Globus pallidus (tissue), 1 donor: ENCODE data around the gene WEE2.
A peak's percentile ranks its signal among the peaks of the same experiment; 100 is the strongest.

Source experiments
- DNase-seq: peaks from one replicate; pipeline ENCODE4 v3.0.0-alpha.2; 2015; ENCODE audit warnings: low spot score

WEE2 gene

GRCh38 chr7:141691540-141691939 is 16.6 kb upstream of the WEE2 start:
- no peak for DNase-seq

- no peak for DNase-seq
These were observed 16.2 kb upstream of the WEE2 start for GRCh38 chr7:141691961-141692360.

GRCh38 chr7:141693082-141693481 is 15.1 kb upstream of the WEE2 start:
- no peak for DNase-seq

GRCh38 chr7:141695803-141696289 is 12.3 kb upstream of the WEE2 start:
- no peak for DNase-seq

- no peak for DNase-seq
These were observed 11.8 kb upstream of the WEE2 start for GRCh38 chr7:141696348-141696747.

GRCh38 chr7:141697211-141697871 is 10.8 kb upstream of the WEE2 start:
- DNase-seq = peak; percentile 84

GRCh38 chr7:141698247-141699015 is 9.7 kb upstream of the WEE2 start:
- no peak for DNase-seq

- no peak for DNase-seq
These were observed 8.3 kb upstream of the WEE2 start for GRCh38 chr7:141699860-141700259.

- peak; percentile 64 for DNase-seq
These were observed 7.8 kb upstream of the WEE2 start for GRCh38 chr7:141700296-141700847.

- no peak for DNase-seq
These were observed 7.2 kb upstream of the WEE2 start for GRCh38 chr7:141700848-141701371.

- peak; percentile 59 for DNase-seq
These were observed 6.6 kb upstream of the WEE2 start for GRCh38 chr7:141701489-141702046.

- DNase-seq = peak; percentile 59
These were observed 6.0 kb upstream of the WEE2 start, which contains the start of gene DENND11 for GRCh38 chr7:141702047-141702567. Gene DENND11, minus strand, starts transcription at chr7:141702166. Its CDS starts 13 bp downstream, at chr7:141702153.

- DNase-seq = no peak
These were observed 5.3 kb upstream of the WEE2 start for GRCh38 chr7:141702892-141703291.

GRCh38 chr7:141704112-141704511 is 4.0 kb upstream of the WEE2 start:
- no peak for DNase-seq

- no peak for DNase-seq
These were observed 3.4 kb upstream of the WEE2 start for GRCh38 chr7:141704741-141705140.

- DNase-seq = no peak
These were observed 1.7 kb upstream of the WEE2 start for GRCh38 chr7:141706239-141707064.

GRCh38 chr7:141709318-141709717 is 1.2 kb downstream of the WEE2 start:
- DNase-seq = no peak

- DNase-seq = no peak
These were observed 1.6 kb downstream of the WEE2 start for GRCh38 chr7:141709749-141710148.

GRCh38 chr7:141710301-141710700 is 2.1 kb downstream of the WEE2 start:
- DNase-seq = no peak

- no peak for DNase-seq
These were observed 4.6 kb downstream of the WEE2 start for GRCh38 chr7:141712603-141713255.

GRCh38 chr7:141713890-141714289 is 5.7 kb downstream of the WEE2 start:
- no peak for DNase-seq
